HG03575 (cell line): ENCODE data around the gene PARK7.

Experiments used
- ATAC-seq: cut with Tn5 transposase; IDR thresholded peaks from one replicate; pipeline ENCODE4 v1.9.1; 2021; ENCODE audit not compliant: unreplicated experiment, insufficient number of reproducible peaks, low FRiP score; ENCODE audit errors: extremely low read depth

PARK7 gene

DNA sequence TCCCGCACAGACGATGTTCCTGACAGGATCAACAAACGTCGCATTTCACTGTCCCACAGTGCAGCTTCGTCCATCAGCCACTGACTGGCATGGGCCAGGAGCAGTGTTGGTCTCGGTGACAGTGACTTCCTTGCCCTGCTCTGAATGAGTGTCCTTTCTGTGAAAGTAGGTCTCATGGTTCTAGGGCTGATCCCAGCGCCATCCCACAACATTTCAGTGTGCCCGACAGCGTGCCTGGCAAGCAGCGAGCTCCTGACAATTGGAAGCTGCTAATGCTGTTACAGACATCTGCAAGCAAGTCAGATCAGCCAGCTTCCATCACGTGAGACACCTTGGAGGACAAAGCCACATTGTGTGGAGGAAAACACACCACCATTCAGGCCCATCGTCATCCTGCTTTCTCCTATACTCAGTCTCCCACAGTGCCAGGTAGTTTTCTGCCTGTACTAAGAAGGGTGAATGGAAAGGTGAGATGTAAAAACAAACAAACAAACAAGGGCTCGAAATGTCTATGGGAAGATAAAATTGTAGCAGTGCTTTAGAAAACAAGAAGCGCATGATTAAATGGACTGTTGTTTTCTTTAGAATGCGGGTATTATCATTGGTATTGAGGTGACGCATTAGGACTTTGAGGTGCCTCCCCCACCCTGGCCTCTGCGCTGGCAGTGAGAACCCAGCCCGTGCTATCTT lies 42.7 kb downstream of the PARK7 start:
- ATAC-seq = no peak

DNA sequence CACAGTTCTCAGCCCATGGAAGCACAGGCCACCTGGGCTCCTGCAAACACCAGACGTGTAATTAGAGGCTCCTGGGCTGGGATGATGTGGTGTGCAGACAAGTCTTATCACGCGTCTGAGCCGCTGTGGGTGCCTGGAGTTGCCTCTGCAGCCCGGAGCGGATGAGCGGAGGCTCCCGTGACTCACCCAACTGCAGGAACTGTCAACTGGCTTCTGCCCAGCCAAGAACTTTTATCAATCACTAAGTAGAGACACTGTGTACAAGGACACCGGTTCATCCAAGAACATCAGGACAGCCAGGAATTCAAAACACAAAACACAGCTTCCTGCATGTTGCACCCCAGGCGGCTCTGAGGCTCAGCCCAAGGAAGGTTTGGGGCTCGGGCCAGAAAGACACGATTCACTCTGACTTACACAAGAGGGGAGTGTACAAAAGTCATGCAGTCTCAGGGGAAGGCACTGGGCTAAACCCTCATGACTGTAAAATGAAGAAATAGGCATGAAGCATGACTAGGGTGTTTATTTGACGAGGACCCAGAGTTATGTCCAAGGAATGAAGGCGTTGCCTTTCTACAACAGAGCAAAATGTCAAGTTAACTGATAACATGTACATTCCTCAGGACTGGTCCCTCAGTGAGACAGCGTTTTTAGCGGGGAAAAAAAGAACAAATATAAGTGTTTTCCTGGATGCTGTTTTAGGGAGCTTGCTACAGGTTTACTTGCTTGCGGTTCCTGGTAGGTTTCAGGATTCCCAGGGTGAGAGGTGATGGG lies 43.5 kb downstream of the PARK7 start:
- ATAC-seq = no peak

DNA sequence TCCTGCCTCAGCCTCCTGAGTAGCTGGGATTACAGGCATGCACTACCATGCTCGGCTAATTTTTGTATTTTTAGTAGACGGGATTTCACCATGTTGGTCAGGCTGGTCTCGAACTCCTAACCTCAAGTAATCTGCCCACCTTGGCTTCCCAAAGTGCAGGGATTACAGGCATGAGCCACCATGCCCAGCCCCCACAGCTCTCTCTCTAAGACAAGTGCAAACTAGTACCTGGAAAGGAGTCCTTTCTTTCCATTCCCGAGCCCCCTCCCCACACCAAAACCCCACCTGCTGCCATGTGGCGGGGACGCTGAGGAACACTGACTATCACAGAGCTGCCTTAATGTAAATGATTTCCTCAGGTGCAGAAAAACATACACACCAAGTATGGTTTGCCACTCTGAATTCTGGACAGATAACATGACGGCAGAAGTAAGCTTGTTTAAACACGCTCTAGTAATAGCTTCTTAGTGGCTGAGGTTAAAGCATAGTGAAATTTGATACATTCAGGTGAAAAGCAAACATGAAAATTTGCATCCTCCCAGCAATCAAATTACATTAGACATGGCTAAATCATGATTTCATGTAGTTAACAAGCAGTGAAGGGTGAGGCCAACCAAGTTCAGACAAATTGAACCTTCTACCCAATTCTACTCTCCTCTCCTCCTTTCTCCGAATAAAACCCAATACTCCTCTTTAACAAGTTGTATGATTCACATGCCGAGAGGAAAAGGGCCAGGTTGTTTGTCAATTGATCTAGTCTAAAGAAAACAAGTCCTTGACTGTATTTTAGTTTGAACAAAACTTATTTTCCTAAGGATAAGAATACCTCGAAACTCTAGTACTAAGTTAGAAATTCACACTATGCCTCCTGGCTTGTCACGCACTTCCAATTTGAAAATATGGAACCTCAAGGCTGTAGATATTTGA lies 44.8 kb downstream of the PARK7 start:
- ATAC-seq = no peak

GRCh38 chr1:8009043-8010002 lies 47.8 kb downstream of the PARK7 start:
- no peak for ATAC-seq

- ATAC-seq = no peak
These were observed 48.7 kb downstream of the PARK7 start for GRCh38 chr1:8010080-8010664.

GRCh38 chr1:8011016-8011415 lies 49.5 kb downstream of the PARK7 start:
- no peak for ATAC-seq

DNA sequence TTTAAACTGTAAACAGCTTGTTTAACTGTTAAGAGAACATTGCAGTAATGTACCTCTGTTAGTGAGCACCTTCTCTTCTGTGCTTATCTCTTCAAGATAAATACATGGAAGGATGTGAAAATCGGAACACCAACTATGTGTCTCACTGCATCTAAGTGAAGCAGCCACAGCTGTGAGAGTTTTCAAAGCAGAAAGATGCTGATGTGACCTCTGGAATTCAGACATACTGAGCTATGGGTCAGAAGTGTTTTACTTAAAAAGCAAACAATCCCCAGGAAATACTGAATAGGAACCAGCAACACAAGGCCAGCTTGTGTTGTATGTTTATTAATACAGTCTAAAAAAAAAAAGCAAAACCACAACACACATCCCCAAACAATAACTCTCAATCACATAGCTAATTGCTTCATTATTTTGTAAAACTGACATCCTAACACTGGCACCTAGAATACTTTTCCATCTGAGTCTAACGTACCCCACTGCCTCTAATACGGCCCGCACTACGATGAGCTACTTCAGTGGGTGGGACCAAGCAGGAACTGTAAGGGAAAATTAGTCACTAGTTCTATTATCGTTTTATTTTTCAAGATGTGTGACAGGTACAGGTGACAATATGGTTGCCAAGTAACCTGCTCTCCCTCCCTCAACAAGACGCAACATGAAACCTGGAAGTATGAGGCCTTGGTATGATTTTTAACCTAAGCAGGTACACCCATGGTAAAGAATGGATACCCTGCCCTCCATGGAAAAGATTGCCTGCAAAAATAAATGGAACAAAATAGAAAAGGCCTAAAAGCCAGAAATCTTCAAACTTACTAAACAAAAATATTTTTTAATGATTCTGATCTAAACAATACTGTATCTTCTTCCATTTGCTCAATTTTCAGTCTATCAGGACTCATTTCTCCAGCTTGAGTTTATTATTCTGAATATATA lies 50.7 kb downstream of the PARK7 start:
- ATAC-seq = no peak

GRCh38 chr1:8012955-8013354 lies 51.4 kb downstream of the PARK7 start:
- no peak for ATAC-seq

GRCh38 chr1:8013399-8013798 lies 51.9 kb downstream of the PARK7 start:
- ATAC-seq = no peak

GRCh38 chr1:8013800-8014199 lies 52.3 kb downstream of the PARK7 start:
- ATAC-seq = no peak

GRCh38 chr1:8014381-8014988 lies 53.0 kb downstream of the PARK7 start:
- no peak for ATAC-seq

DNA sequence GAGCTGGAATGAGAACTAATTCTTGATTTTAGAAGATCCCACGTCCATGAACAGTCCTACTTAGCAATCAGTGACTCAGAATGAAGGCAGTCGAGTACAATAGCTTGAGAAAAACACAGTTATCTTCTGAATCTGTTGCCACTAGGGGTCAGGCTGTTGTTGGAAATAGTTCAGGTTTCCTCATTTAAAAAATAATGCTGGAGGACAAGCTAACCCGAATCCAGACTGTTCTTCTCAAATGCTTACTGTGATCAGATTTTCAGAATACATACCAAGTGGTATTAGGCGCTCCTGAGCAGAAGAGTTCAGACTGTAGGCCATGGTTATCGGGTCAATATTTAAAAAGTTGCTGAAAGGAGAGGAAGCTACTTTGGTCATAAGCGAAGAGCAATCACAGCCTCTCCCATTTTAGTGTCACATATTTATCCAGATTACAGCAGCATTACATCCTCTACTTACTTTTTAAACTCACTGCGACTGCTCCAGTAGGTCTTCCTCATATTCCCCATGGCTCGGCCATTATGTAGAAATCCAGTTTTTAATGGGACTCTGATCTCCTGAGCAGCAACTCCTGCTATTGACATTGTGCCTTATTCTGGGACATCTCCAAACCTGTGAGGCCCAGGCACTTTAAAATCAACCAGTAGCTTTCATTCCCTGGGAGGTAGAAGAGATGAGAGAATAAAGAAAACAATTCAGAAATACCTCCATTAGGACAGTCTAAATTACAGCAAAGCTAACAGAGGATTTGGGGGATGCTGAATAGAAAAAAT lies 53.7 kb downstream of the PARK7 start:
- ATAC-seq = no peak

DNA sequence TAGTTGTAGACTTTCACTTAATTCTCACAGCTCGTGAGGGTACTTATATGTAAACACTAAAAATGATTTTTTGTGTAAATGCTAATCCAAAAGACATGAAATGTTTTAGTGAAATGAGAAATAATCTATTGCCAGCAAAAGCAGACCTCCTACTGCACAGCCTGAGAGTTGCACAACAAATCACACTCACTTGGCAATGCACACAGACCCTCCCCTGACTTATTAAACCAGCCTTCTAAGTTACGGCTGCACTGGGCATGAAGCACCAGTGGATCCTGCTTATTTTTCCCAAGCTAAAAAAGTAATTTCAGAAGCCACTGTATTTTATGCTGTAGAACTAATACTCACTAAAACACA lies 54.3 kb downstream of the PARK7 start:
- ATAC-seq = no peak

GRCh38 chr1:8016210-8016894 lies 54.8 kb downstream of the PARK7 start:
- no peak for ATAC-seq

GRCh38 chr1:8016895-8017241 lies 55.4 kb downstream of the PARK7 start:
- no peak for ATAC-seq
